ENCODE results near the gene ADAM15.

DNA sequence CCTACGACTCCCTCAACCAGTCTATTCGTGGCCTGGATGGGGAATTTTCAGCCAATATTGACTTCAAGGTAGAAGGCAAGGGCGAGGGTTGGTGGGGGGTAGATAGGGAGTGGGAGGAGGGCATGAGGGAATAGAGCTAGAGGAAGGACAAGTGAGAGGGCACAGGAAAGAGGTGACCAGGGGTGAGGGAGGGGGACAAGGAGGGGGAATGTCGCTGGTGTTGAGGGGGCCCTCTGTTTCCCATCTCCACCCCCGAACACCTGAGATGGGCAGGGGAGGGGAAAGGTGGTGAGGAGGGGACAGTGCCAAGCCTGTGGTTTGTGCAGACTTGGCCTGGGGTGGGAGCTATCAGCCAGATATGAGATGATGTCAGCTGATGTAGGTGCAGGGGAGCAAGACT is 8.3 kb upstream of the ADAM15 start:
- TF ChIP-seq, protein P1, sequence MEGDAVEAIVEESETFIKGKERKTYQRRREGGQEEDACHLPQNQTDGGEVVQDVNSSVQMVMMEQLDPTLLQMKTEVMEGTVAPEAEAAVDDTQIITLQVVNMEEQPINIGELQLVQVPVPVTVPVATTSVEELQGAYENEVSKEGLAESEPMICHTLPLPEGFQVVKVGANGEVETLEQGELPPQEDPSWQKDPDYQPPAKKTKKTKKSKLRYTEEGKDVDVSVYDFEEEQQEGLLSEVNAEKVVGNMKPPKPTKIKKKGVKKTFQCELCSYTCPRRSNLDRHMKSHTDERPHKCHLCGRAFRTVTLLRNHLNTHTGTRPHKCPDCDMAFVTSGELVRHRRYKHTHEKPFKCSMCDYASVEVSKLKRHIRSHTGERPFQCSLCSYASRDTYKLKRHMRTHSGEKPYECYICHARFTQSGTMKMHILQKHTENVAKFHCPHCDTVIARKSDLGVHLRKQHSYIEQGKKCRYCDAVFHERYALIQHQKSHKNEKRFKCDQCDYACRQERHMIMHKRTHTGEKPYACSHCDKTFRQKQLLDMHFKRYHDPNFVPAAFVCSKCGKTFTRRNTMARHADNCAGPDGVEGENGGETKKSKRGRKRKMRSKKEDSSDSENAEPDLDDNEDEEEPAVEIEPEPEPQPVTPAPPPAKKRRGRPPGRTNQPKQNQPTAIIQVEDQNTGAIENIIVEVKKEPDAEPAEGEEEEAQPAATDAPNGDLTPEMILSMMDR (IDR thresholded peaks at IDR 0.05) = no peak
- TF ChIP-seq POLR2A (IDR thresholded peaks at IDR 0.05) = no peak
